Mesodermal cell (in vitro differentiated cells): ENCODE data around the gene PPP1R13L.
A peak's percentile ranks its signal among the peaks of the same experiment; 100 is the strongest.

Source experiments
- H3K27ac ChIP-seq: 2 replicates; pipeline ENCODE4 v1.7.0; 2013; ENCODE audit warnings: mild to moderate bottlenecking, low read depth, low read length, moderate library complexity; ENCODE audit not compliant: severe bottlenecking
- H3K36me3 ChIP-seq: 2 replicates; pipeline ENCODE4 v1.7.1; 2013; ENCODE audit warnings: mild to moderate bottlenecking, low read length, moderate library complexity; ENCODE audit not compliant: control insufficient read depth, insufficient read depth
- H3K4me1 ChIP-seq: one replicate; pipeline ENCODE4 v1.7.1; 2013; ENCODE audit warnings: mild to moderate bottlenecking, low read length; ENCODE audit not compliant: insufficient read depth, control insufficient read depth, poor library complexity, severe bottlenecking
- H3K4me3 ChIP-seq: 2 replicates; pipeline ENCODE4 v1.7.0; 2013; ENCODE audit warnings: low read length, control low read depth, mild to moderate bottlenecking; ENCODE audit not compliant: insufficient read depth, poor library complexity, severe bottlenecking; ENCODE audit errors: extremely low read depth
- H3K9me3 ChIP-seq: 2 replicates; pipeline ENCODE4 v1.7.1; 2013; ENCODE audit warnings: mild to moderate bottlenecking, low read length, moderate library complexity; ENCODE audit not compliant: control insufficient read depth
- WGBS, 2 experiments: methylation state at CpG; one replicate each; pipeline ENCODE4 v1.1.5; 2013; ENCODE audit warnings: missing lambda C conversion rate in 2 of 2; ENCODE audit not compliant: insufficient coverage in 2 of 2; 5-methylcytosine and 5-hydroxymethylcytosine counted together

PPP1R13L gene

GRCh38 chr19:45406226-45407090 is 1.6 kb upstream of the PPP1R13L start, which contains the start of gene POLR1G:
Gene POLR1G, plus strand, starts transcription at chr19:45406644. Its CDS starts 53 bp downstream, at chr19:45406697.
- peak within 1 kb of the TSS; percentile 86 for H3K4me3 ChIP-seq
- peaks cover 33% of the 10 kb centered on the region for H3K36me3 ChIP-seq
- peaks cover 20% of the 10 kb centered on the region for H3K4me1 ChIP-seq
- no peaks in the 10 kb centered on the region for H3K9me3 ChIP-seq
- H3K27ac ChIP-seq: peak within 1 kb of the TSS; percentile 99
- WGBS, 2 experiments: 0 to 1% methylated on average over 47 to 49 of the region's 51 CpGs

GRCh38 chr19:45405435-45406225 is 761 bp upstream of the PPP1R13L start:
- 0 to 1% methylated on average over 32 to 45 of the region's 48 CpGs for WGBS, 2 experiments
- H3K27ac ChIP-seq: peak overlapping the region; percentile 99
- H3K36me3 ChIP-seq: peaks cover 27% of the 10 kb centered on the region
- peaks cover 20% of the 10 kb centered on the region for H3K4me1 ChIP-seq
- H3K9me3 ChIP-seq: no peaks in the 10 kb centered on the region
- peak overlapping the region; percentile 86 for H3K4me3 ChIP-seq

GRCh38 chr19:45403781-45404556 is 900 bp downstream of the PPP1R13L start:
- no peak overlapping the region for H3K27ac ChIP-seq
- peaks cover 20% of the 10 kb centered on the region for H3K4me1 ChIP-seq
- H3K4me3 ChIP-seq: peak overlapping the region; percentile 86
- no peaks in the 10 kb centered on the region for H3K9me3 ChIP-seq
- WGBS, 2 experiments: 3 to 4% methylated on average over 16 to 17 of the region's 25 CpGs
- H3K36me3 ChIP-seq: peaks cover 27% of the 10 kb centered on the region

DNA sequence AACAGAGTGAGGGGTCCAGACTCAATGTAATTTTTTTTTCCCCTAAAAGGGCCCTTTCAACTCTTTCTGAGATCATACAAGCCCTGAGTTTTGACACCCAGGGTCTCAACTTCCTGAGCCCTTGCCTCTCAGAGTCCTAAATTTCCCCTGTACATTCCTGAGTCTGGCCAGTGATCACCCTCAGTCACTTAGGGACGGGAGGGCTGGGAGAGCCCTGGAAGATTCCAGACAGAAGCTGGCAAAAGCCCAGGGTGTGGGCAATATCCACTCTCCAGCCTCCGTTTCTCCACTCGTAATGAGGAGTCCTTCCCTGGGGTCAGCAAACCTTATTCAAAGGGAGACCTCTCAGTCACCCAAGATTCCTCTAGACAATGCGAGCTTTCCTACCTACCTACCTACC is 1.6 kb downstream of the PPP1R13L start:
- no peaks in the 10 kb centered on the region for H3K9me3 ChIP-seq
- H3K4me1 ChIP-seq: peaks cover 20% of the 10 kb centered on the region
- H3K36me3 ChIP-seq: peaks cover 20% of the 10 kb centered on the region
- peak overlapping the region; percentile 36 for H3K27ac ChIP-seq
- WGBS, 2 experiments: 69 to 75% methylated on average over 3 to 4 of the region's 4 CpGs
- peak overlapping the region; percentile 86 for H3K4me3 ChIP-seq

- H3K4me3 ChIP-seq: peak overlapping the region; percentile 11
- H3K27ac ChIP-seq: peak overlapping the region; percentile 36
- H3K9me3 ChIP-seq: no peaks in the 10 kb centered on the region
- peaks cover 16% of the 10 kb centered on the region for H3K36me3 ChIP-seq
- H3K4me1 ChIP-seq: peaks cover 20% of the 10 kb centered on the region
- WGBS, 2 experiments: 16 to 18% methylated on average over 27 to 38 of the region's 40 CpGs
Measured at GRCh38 chr19:45402298-45403061, 2.4 kb downstream of the PPP1R13L start.

DNA sequence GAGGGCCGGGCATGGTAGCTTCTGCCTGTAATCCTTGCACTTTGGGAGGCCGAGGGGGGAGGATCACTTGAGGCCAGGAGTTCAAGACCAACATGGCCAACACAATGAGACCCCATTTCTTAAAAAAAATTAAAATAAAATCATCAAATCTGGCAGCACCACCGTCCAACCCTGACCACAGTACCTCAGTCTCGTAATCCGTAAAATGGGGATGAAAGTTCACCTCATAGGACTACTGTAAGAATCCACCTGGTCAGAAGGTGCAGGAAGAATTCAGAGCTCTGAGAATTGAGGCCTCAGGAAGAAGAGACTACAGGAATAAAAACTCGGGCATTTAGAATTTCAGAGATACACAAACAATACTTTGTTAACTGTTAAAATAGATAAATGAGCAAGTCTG is 3.1 kb downstream of the PPP1R13L start:
- peak overlapping the region; percentile 29 for H3K27ac ChIP-seq
- peaks cover 20% of the 10 kb centered on the region for H3K4me1 ChIP-seq
- peaks cover 16% of the 10 kb centered on the region for H3K36me3 ChIP-seq
- 95 to 98% methylated on average over 5 of the region's 6 CpGs for WGBS, 2 experiments
- no peaks in the 10 kb centered on the region for H3K9me3 ChIP-seq
- H3K4me3 ChIP-seq: no peak overlapping the region

DNA sequence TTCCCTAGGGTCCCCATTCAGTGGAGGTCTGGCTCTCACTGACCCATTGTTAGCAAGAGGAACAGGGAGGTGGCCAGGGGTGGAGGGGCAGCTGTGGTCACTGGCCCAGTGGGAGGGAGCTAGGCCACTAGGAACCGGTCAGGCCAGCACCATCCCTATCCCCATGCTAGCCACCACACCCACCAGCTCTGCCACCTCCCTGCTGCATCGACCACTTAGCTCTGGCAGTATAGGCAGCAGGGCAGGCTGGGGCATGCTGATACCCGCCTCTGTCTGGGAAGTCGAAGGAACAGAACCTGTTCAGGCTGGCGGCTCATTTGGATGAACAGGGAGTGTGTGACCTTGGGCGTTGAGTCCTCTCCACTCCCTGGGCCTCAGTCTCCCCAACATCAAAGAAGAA is 4.7 kb downstream of the PPP1R13L start:
- Histone ChIP-seq H3K36me3 (peaks cover 23% of the 10 kb centered on the region), H3K27ac (no peak overlapping the region), H3K4me1 (peaks cover 20% of the 10 kb centered on the region), H3K4me3 (no peak overlapping the region), H3K9me3 (no peaks in the 10 kb centered on the region)
- WGBS, 2 experiments: 100% methylated on average over 3 of the region's 6 CpGs

GRCh38 chr19:45395821-45396617 is 8.8 kb downstream of the PPP1R13L start:
- Histone ChIP-seq H3K4me1 (peaks cover 4% of the 10 kb centered on the region), H3K4me3 (no peak overlapping the region), H3K36me3 (peaks cover 33% of the 10 kb centered on the region), H3K9me3 (no peaks in the 10 kb centered on the region), H3K27ac (no peak overlapping the region)
- WGBS, 2 experiments: 84 to 87% methylated on average over 30 to 59 of the region's 59 CpGs

GRCh38 chr19:45391871-45392665 is 12.8 kb downstream of the PPP1R13L start:
- no peak overlapping the region for H3K27ac ChIP-seq
- no peaks in the 10 kb centered on the region for H3K9me3 ChIP-seq
- 94 to 97% methylated on average over 17 to 21 of the region's 21 CpGs for WGBS, 2 experiments
- H3K36me3 ChIP-seq: peaks cover 23% of the 10 kb centered on the region
- peaks cover 4% of the 10 kb centered on the region for H3K4me1 ChIP-seq
- no peak overlapping the region for H3K4me3 ChIP-seq
